Hepatocyte (in vitro differentiated cells): ENCODE measurements around the gene CEP95. TPM values are rescaled to one million over a fixed set of nuclear protein-coding genes. Genes with fewer than 3 reads are reported as not detected.

Experiments used
- DNase-seq: peaks from one replicate; pipeline ENCODE4 v3.0.0-alpha.2; 2016; ENCODE audit warnings: low spot score
- H2AFZ ChIP-seq: fragments of 200-600 bp; sonication (generic); 2 replicates; pipeline ENCODE4 v1.6.0; 2016; ENCODE audit warnings: antibody characterized with exemption, mild to moderate bottlenecking
- H3K27ac ChIP-seq: fragments of 200-600 bp; sonication (generic); 2 replicates; pipeline ENCODE4 v1.5.1; 2016; ENCODE audit warnings: mild to moderate bottlenecking
- H3K27me3 ChIP-seq: fragments of 200-600 bp; sonication (generic); 2 replicates; pipeline ENCODE4 v1.6.1; 2016
- H3K36me3 ChIP-seq: fragments of 200-600 bp; sonication (generic); replicated peaks from 2 replicates; pipeline ENCODE4 v1.5.1; 2016; ENCODE audit warnings: low read depth; ENCODE audit not compliant: insufficient read depth
- H3K4me1 ChIP-seq: fragments of 200-600 bp; sonication (generic); 2 replicates; pipeline ENCODE4 v1.5.1; 2016; ENCODE audit warnings: mild to moderate bottlenecking, moderate library complexity; ENCODE audit not compliant: insufficient read depth
- H3K4me2 ChIP-seq: fragments of 200-600 bp; sonication (generic); 2 replicates; pipeline ENCODE4 v1.6.0; 2016
- H3K4me3 ChIP-seq: fragments of 200-600 bp; sonication (generic); 2 replicates; pipeline ENCODE4 v1.5.1; 2016; ENCODE audit warnings: mild to moderate bottlenecking
- H3K79me2 ChIP-seq: fragments of 200-600 bp; sonication (generic); 2 replicates; pipeline ENCODE4 v1.6.0; 2017; ENCODE audit warnings: mild to moderate bottlenecking
- H3K9me2 ChIP-seq: fragments of 200-600 bp; sonication (generic); replicated peaks from 2 replicates; pipeline ENCODE4 v1.6.0; 2017; ENCODE audit warnings: mild to moderate bottlenecking; ENCODE audit not compliant: insufficient read depth
- H3K9me3 ChIP-seq: fragments of 200-600 bp; sonication (generic); 2 replicates; pipeline ENCODE4 v1.5.1; 2016; ENCODE audit warnings: low read depth, mild to moderate bottlenecking
- H4K20me1 ChIP-seq: fragments of 200-600 bp; sonication (generic); 2 replicates; pipeline ENCODE4 v1.6.0; 2016; ENCODE audit warnings: mild to moderate bottlenecking; ENCODE audit not compliant: insufficient read depth, poor library complexity, severe bottlenecking
- EZH2 ChIP-seq: fragments of 200-600 bp; sonication (generic); IDR thresholded peaks from 2 replicates; pipeline ENCODE4 v1.6.1; 2016; ENCODE audit warnings: antibody characterized with exemption, mild to moderate bottlenecking, borderline replicate concordance
- EZH2phosphoT487 ChIP-seq: fragments of 200-600 bp; sonication (generic); IDR thresholded peaks from one replicate; pipeline ENCODE4 v1.6.1; 2018; ENCODE audit warnings: antibody characterized with exemption, mild to moderate bottlenecking, low read depth, moderate library complexity; ENCODE audit not compliant: unreplicated experiment, severe bottlenecking
- WGBS: methylation state at CpG from one replicate; pipeline ENCODE4 v1.1.6; 2016; ENCODE audit warnings: low lambda C conversion rate; ENCODE audit errors: missing lambda C conversion rate; 5-methylcytosine and 5-hydroxymethylcytosine counted together
- polyA plus RNA-seq: library from polyadenylated mRNA; unstranded; fragments of >200 nt; fragmentation: Nextera tagmentation; extraction: Ambion mirVana; gene quantifications from 2 replicates; pipeline ENCODE4 v1.2.1, GENCODE V29; 2016
- total RNA-seq: library from RNA; depleted of rRNA; stranded (reverse); fragments of >200 nt; gene quantifications from 2 replicates; pipeline ENCODE4 v1.2.3, GENCODE V29; 2014
- TF ChIP-seq, protein P1 (sequence below): fragments of 200-600 bp; sonication (generic); IDR thresholded peaks from 2 replicates; pipeline ENCODE4 v1.5.1; 2016; ENCODE audit warnings: antibody characterized with exemption, mild to moderate bottlenecking; ENCODE audit not compliant: poor library complexity

The CEP95 gene
- total and polyA plus RNA-seq, 2 experiments from 2014 or later = 25.8 to 42.8 TPM

- H3K4me2 ChIP-seq = no peak overlapping the region
- H2AFZ ChIP-seq = no peak overlapping the region
- no peaks in the 10 kb centered on the region for H3K9me2 ChIP-seq
- 95% methylated on average over 2 of the region's 2 CpGs for WGBS
- H3K79me2 ChIP-seq = no peaks in the 10 kb centered on the region
- TF ChIP-seq, protein P1, sequence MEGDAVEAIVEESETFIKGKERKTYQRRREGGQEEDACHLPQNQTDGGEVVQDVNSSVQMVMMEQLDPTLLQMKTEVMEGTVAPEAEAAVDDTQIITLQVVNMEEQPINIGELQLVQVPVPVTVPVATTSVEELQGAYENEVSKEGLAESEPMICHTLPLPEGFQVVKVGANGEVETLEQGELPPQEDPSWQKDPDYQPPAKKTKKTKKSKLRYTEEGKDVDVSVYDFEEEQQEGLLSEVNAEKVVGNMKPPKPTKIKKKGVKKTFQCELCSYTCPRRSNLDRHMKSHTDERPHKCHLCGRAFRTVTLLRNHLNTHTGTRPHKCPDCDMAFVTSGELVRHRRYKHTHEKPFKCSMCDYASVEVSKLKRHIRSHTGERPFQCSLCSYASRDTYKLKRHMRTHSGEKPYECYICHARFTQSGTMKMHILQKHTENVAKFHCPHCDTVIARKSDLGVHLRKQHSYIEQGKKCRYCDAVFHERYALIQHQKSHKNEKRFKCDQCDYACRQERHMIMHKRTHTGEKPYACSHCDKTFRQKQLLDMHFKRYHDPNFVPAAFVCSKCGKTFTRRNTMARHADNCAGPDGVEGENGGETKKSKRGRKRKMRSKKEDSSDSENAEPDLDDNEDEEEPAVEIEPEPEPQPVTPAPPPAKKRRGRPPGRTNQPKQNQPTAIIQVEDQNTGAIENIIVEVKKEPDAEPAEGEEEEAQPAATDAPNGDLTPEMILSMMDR = no peak
- TF ChIP-seq EZH2 = no peak
- no peak overlapping the region for H3K27ac ChIP-seq
- no peaks in the 10 kb centered on the region for H3K4me1 ChIP-seq
- H3K36me3 ChIP-seq = no peaks in the 10 kb centered on the region
- H3K4me3 ChIP-seq = no peak overlapping the region
- no peak for DNase-seq
- no peaks in the 10 kb centered on the region for H3K27me3 ChIP-seq
- H4K20me1 ChIP-seq = no peaks in the 10 kb centered on the region
- H3K9me3 ChIP-seq = no peaks in the 10 kb centered on the region
Measured at GRCh38 chr17:64472564-64472963, 34.2 kb upstream of the CEP95 start.

DNA sequence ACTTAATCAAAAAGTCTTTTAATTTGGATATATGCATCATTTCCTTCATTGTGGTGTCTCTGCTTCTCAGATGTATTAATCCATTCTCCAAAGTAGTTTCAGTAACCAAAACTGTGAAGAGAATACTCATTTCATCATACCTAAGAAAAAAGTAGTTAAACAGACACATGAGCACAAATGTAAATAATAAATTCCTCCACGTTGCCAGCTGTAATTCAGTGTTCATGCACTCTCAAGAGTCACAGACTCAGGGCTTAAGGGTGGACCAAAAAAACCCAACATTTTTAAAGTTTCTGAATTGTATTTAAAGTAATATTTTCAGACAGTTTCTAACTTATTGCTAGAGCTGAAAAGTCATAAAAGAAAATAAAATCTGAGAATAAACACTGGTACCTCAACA, 28.9 kb upstream of the CEP95 start:
- Histone ChIP-seq H3K4me1 (no peaks in the 10 kb centered on the region), H3K79me2 (no peaks in the 10 kb centered on the region), H4K20me1 (no peaks in the 10 kb centered on the region), H3K9me2 (no peaks in the 10 kb centered on the region), H3K4me2 (no peak overlapping the region), H3K27ac (no peak overlapping the region), H3K36me3 (no peaks in the 10 kb centered on the region), H3K9me3 (no peaks in the 10 kb centered on the region), H3K27me3 (no peaks in the 10 kb centered on the region), H2AFZ (no peak overlapping the region), H3K4me3 (no peak overlapping the region)
- no peak for TF ChIP-seq EZH2
- TF ChIP-seq, protein P1 = no peak
- TF ChIP-seq EZH2phosphoT487 = no peak
- 39% methylated on average over 1 of the region's 1 CpG for WGBS
- no peak for DNase-seq

GRCh38 chr17:64480951-64481350, 25.8 kb upstream of the CEP95 start:
- Histone ChIP-seq H3K27ac (no peak overlapping the region), H3K36me3 (no peaks in the 10 kb centered on the region)
- 91% methylated on average over 1 of the region's 1 CpG for WGBS

More at GRCh38 chr17:64480951-64481350, 25.8 kb upstream of the CEP95 start:
- Histone ChIP-seq H2AFZ (no peak overlapping the region), H3K4me3 (no peak overlapping the region), H3K4me1 (no peaks in the 10 kb centered on the region), H4K20me1 (no peaks in the 10 kb centered on the region), H3K79me2 (no peaks in the 10 kb centered on the region), H3K9me3 (no peaks in the 10 kb centered on the region), H3K27me3 (no peaks in the 10 kb centered on the region), H3K9me2 (no peaks in the 10 kb centered on the region), H3K4me2 (no peak overlapping the region)
- DNase-seq = no peak
- TF ChIP-seq EZH2 (no peak), EZH2phosphoT487 (no peak)
- TF ChIP-seq, protein P1 = no peak
